Neural cell (in vitro differentiated cells): Measurements from ENCODE around the gene GOSR1.

Experiments
- EP300 ChIP-seq: fragments of 450-650 bp; conservative IDR thresholded peaks from 2 replicates; pipeline ENCODE4 v1.6.1; 2014; ENCODE audit warnings: antibody characterized with exemption, mild to moderate bottlenecking, moderate library complexity; ENCODE audit not compliant: poor library complexity, severe bottlenecking
- EZH2 ChIP-seq: fragments of 200-600, 300-800 bp; shearing (Covaris generic), sonication (generic); IDR thresholded peaks from 2 replicates; pipeline ENCODE4 v1.6.1; 2014; ENCODE audit warnings: antibody characterized with exemption, low read length, borderline replicate concordance, mild to moderate bottlenecking; ENCODE audit not compliant: insufficient read depth, poor library complexity, severe bottlenecking
- MXI1 ChIP-seq: fragments of 450-650 bp; conservative IDR thresholded peaks from 2 replicates; pipeline ENCODE4 v1.6.1; 2014; ENCODE audit warnings: antibody characterized with exemption, mild to moderate bottlenecking; ENCODE audit not compliant: poor library complexity, severe bottlenecking
- POLR2AphosphoS5 ChIP-seq: IDR thresholded peaks from 2 replicates; pipeline ENCODE4 v1.6.1; 2012
- RAD21 ChIP-seq: fragments of 450-650 bp; conservative IDR thresholded peaks from 2 replicates; pipeline ENCODE4 v1.6.1; 2014; ENCODE audit warnings: antibody characterized with exemption, mild to moderate bottlenecking, moderate library complexity
- SMC3 ChIP-seq: fragments of 450-650 bp; conservative IDR thresholded peaks from 2 replicates; pipeline ENCODE4 v1.6.1; 2014; ENCODE audit warnings: antibody characterized with exemption, mild to moderate bottlenecking, moderate library complexity; ENCODE audit not compliant: poor library complexity
- TAF1 ChIP-seq: IDR thresholded peaks from 2 replicates; pipeline ENCODE4 v1.6.1; 2012; ENCODE audit warnings: low read depth
- TF ChIP-seq, protein P1 (sequence below): fragments of 450-650 bp; IDR thresholded peaks from 2 replicates; pipeline ENCODE4 v1.5.1; 2014; ENCODE audit warnings: antibody characterized with exemption, mild to moderate bottlenecking, moderate library complexity; ENCODE audit not compliant: poor library complexity, severe bottlenecking
- TF ChIP-seq, protein P2 (sequence below): IDR thresholded peaks from 2 replicates; pipeline ENCODE4 v1.6.1; 2012; ENCODE audit warnings: borderline replicate concordance

DNA sequence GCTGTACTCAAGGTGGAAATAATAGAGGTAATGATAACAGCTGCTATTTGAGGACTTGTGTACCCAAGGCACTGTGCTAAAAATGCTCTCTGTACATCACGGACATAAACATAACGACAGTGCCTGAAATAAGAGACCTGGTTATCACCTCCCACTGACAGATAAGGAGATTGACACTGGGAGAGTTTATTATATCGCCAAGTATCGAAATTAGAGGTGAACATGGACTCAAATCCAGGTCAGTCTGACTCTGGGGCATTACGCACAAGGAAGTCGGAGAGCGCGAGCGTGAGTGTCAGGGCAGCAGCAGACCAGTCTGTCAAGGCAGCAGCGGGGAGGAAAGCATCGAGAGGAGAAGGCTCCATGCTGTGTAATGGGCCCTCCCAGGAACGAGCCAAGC is 57.1 kb downstream of the GOSR1 start:
- TF ChIP-seq, protein P1, sequence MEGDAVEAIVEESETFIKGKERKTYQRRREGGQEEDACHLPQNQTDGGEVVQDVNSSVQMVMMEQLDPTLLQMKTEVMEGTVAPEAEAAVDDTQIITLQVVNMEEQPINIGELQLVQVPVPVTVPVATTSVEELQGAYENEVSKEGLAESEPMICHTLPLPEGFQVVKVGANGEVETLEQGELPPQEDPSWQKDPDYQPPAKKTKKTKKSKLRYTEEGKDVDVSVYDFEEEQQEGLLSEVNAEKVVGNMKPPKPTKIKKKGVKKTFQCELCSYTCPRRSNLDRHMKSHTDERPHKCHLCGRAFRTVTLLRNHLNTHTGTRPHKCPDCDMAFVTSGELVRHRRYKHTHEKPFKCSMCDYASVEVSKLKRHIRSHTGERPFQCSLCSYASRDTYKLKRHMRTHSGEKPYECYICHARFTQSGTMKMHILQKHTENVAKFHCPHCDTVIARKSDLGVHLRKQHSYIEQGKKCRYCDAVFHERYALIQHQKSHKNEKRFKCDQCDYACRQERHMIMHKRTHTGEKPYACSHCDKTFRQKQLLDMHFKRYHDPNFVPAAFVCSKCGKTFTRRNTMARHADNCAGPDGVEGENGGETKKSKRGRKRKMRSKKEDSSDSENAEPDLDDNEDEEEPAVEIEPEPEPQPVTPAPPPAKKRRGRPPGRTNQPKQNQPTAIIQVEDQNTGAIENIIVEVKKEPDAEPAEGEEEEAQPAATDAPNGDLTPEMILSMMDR = no peak
- TF ChIP-seq POLR2AphosphoS5 = no peak
- TF ChIP-seq EZH2 = no peak
- TF ChIP-seq, protein P2, sequence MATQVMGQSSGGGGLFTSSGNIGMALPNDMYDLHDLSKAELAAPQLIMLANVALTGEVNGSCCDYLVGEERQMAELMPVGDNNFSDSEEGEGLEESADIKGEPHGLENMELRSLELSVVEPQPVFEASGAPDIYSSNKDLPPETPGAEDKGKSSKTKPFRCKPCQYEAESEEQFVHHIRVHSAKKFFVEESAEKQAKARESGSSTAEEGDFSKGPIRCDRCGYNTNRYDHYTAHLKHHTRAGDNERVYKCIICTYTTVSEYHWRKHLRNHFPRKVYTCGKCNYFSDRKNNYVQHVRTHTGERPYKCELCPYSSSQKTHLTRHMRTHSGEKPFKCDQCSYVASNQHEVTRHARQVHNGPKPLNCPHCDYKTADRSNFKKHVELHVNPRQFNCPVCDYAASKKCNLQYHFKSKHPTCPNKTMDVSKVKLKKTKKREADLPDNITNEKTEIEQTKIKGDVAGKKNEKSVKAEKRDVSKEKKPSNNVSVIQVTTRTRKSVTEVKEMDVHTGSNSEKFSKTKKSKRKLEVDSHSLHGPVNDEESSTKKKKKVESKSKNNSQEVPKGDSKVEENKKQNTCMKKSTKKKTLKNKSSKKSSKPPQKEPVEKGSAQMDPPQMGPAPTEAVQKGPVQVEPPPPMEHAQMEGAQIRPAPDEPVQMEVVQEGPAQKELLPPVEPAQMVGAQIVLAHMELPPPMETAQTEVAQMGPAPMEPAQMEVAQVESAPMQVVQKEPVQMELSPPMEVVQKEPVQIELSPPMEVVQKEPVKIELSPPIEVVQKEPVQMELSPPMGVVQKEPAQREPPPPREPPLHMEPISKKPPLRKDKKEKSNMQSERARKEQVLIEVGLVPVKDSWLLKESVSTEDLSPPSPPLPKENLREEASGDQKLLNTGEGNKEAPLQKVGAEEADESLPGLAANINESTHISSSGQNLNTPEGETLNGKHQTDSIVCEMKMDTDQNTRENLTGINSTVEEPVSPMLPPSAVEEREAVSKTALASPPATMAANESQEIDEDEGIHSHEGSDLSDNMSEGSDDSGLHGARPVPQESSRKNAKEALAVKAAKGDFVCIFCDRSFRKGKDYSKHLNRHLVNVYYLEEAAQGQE = no peak
- no peak for TF ChIP-seq EP300
- no peak for TF ChIP-seq RAD21
- no peak for TF ChIP-seq SMC3
- TF ChIP-seq TAF1 = no peak
- no peak for TF ChIP-seq MXI1
